ENCODE results near the gene PBX1.

Gene PBX1

DNA sequence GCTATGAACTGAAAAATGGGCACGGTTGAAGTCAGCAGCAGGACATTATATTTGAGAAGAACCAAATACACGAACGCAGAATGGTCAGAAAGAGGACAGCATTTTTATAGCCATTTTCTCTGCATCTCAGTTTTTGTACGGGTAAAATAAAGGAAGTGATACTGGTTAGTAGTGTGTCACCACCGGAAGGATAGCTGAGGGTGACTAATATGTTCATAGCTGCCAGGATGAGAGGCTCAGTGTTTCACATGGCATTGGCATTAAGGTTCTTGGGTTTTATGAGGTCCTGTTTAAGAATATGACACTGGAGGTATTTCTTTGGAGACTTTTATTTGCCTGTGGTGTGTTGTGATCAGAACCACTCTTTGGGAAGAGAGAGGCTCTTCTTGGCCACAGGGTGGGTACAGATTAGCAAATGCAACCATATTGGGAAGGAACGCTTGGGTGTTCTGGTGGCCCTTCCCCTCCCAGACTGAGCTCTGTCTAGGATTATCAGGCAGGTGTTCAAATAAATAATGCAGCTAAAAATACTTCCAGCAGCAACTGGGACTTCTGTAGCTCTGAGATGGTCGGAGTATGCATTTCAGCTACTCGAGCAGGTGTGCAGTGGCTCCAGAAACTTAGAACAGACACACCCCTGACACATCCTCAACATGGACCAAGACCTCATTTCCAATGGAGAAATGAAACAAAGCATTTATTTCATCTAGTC is 158.2 kb downstream of the PBX1 start:
- H3K9me3 ChIP-seq (ENCODE audit: insufficient read depth, low read depth, low read length): no peaks in the 10 kb centered on the region
- no peak overlapping the region for H3K9ac ChIP-seq (ENCODE audit: low read depth, low read length)
- H3K4me1 ChIP-seq (ENCODE audit: insufficient read depth, low read length): peaks cover 16% of the 10 kb centered on the region
- WGBS: 97% methylated on average over 8 of the region's 8 CpGs
- no peak overlapping the region for H3K27ac ChIP-seq (ENCODE audit: low read depth, low read length)
- H3K27me3 ChIP-seq (ENCODE audit: insufficient read depth, low read length): no peaks in the 10 kb centered on the region
- H3K4me3 ChIP-seq (ENCODE audit: low read length): no peak overlapping the region
- no peaks in the 10 kb centered on the region for H3K36me3 ChIP-seq (ENCODE audit: insufficient read depth, low read length)

DNA sequence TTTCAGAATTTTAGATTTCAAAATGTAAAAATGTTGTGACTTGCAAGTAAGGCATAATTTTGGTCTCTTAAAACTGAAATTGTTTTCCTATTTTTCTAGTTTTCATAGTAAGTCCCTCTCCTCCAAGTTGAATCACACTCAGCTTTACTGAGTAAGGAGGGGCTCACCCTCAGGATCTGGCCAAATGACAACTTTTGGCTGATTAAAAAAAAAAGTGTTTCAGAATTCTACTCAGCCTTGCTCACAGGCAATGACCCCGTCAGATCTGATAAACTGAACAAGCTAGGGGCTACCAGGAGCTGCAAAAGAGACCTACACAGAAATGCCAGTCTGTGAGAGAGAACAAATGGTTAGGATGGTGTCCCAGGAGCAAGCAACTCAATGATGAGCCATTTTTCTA is 159.8 kb downstream of the PBX1 start:
- no peak overlapping the region for H3K27ac ChIP-seq (ENCODE audit: low read depth, low read length)
- WGBS: 100% methylated on average over 1 of the region's 1 CpG
- no peak overlapping the region for H3K4me3 ChIP-seq (ENCODE audit: low read length)
- peaks cover 6% of the 10 kb centered on the region for H3K4me1 ChIP-seq (ENCODE audit: insufficient read depth, low read length)
- H3K9me3 ChIP-seq (ENCODE audit: insufficient read depth, low read depth, low read length): no peaks in the 10 kb centered on the region
- no peaks in the 10 kb centered on the region for H3K27me3 ChIP-seq (ENCODE audit: insufficient read depth, low read length)
- no peaks in the 10 kb centered on the region for H3K36me3 ChIP-seq (ENCODE audit: insufficient read depth, low read length)
- H3K9ac ChIP-seq (ENCODE audit: low read depth, low read length): no peak overlapping the region

DNA sequence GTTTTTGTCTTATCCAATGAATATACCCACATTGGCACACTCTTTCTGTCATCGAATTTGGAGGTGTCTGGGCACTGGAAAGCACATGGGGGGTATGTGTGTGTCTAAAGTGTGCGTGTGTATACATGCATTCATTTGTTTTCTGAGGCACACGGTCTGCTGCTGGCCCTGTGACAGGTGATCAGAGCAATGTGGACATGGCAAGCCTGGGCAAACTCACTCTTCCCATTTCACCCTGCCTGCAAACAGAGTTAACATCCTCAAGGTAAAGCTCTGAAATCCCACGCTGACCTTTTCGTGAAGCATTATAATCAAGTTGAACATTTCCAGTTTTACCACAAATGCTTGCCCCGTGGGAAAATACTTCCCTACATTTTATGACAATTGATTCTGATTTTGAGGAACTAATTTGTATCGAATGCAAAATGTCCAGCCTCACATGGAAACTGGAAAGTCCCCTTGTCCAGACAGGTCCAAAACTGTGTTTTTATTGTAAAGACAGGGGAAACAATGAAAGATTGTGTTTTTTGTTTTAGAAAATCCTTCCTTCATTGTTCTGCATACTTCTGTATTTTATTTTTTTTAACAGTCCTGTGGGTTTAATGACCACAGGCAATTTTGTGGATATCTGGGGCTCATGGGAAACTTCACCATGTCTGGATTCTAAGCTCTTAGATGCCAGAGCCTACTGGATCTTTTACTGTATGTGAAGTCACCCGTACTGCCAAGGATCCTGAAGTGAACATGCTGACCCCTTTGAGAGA is 160.9 kb downstream of the PBX1 start:
- WGBS: 92% methylated on average over 8 of the region's 8 CpGs
- Histone ChIP-seq H3K9ac (ENCODE audit: low read depth, low read length) (no peak overlapping the region), H3K36me3 (ENCODE audit: insufficient read depth, low read length) (no peaks in the 10 kb centered on the region), H3K4me3 (ENCODE audit: low read length) (no peak overlapping the region), H3K9me3 (ENCODE audit: insufficient read depth, low read depth, low read length) (no peaks in the 10 kb centered on the region), H3K27ac (ENCODE audit: low read depth, low read length) (no peak overlapping the region), H3K27me3 (ENCODE audit: insufficient read depth, low read length) (no peaks in the 10 kb centered on the region), H3K4me1 (ENCODE audit: insufficient read depth, low read length) (peaks cover 16% of the 10 kb centered on the region)

DNA sequence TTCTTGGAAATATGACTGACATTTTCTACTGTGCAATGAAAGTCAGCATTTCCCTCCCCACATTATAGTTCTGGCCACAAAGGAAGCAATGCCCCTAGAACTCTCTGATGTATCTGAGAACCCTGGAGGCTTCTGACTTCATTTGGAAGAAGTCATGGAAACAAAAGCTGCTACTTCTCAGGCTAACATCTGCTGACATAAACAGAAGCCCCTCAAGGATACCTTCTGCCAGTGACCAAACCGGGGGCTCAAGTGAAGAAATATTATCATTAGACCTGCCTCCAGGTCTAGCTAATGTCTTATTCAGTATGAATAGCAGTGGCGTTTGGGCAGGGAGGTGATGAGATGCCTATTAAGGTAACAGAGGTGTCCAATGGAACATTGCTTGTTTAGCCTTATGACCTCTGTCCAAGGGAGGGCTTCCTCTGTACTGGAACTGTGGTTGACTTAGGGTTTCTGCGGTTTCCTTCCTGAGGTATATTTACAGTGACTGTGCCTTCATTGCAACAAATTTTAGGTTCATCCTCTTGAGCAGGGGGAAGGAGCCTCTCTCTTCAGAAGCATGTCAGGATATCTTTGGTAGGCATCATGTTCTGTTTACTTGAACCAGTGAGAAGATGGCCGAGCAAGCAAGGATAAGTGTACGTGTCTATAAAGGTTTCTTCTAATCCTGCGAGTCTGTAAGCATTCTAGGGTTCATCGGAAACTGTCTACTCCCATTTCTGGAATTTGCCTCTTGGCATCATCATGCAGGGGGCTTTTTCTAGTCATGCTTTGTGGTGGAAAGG is 161.7 kb downstream of the PBX1 start:
- H3K9ac ChIP-seq (ENCODE audit: low read depth, low read length): no peak overlapping the region
- H3K4me3 ChIP-seq (ENCODE audit: low read length): no peak overlapping the region
- H3K27me3 ChIP-seq (ENCODE audit: insufficient read depth, low read length): no peaks in the 10 kb centered on the region
- H3K36me3 ChIP-seq (ENCODE audit: insufficient read depth, low read length): no peaks in the 10 kb centered on the region
- WGBS: 94% methylated on average over 7 of the region's 7 CpGs
- no peak overlapping the region for H3K27ac ChIP-seq (ENCODE audit: low read depth, low read length)
- H3K4me1 ChIP-seq (ENCODE audit: insufficient read depth, low read length): peaks cover 19% of the 10 kb centered on the region
- no peaks in the 10 kb centered on the region for H3K9me3 ChIP-seq (ENCODE audit: insufficient read depth, low read depth, low read length)

DNA sequence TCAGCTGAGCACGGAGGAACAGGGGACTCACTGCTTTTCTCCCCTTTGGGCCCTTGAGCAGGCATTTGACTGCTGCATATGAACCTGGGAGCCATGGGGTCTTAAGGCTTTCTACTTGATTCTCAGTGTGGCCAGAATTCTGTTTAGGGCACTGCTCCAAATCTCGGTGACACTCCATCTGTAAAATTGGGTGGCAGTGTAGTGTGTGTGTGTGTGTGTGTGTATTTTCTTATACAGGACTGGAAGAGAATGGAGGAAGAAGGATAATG is 162.2 kb downstream of the PBX1 start:
- 95% methylated on average over 2 of the region's 2 CpGs for WGBS
- no peaks in the 10 kb centered on the region for H3K36me3 ChIP-seq (ENCODE audit: insufficient read depth, low read length)
- H3K9me3 ChIP-seq (ENCODE audit: insufficient read depth, low read depth, low read length): no peaks in the 10 kb centered on the region
- H3K4me3 ChIP-seq (ENCODE audit: low read length): no peak overlapping the region
- H3K27ac ChIP-seq (ENCODE audit: low read depth, low read length): no peak overlapping the region
- H3K27me3 ChIP-seq (ENCODE audit: insufficient read depth, low read length): no peaks in the 10 kb centered on the region
- peaks cover 19% of the 10 kb centered on the region for H3K4me1 ChIP-seq (ENCODE audit: insufficient read depth, low read length)
- no peak overlapping the region for H3K9ac ChIP-seq (ENCODE audit: low read depth, low read length)

DNA sequence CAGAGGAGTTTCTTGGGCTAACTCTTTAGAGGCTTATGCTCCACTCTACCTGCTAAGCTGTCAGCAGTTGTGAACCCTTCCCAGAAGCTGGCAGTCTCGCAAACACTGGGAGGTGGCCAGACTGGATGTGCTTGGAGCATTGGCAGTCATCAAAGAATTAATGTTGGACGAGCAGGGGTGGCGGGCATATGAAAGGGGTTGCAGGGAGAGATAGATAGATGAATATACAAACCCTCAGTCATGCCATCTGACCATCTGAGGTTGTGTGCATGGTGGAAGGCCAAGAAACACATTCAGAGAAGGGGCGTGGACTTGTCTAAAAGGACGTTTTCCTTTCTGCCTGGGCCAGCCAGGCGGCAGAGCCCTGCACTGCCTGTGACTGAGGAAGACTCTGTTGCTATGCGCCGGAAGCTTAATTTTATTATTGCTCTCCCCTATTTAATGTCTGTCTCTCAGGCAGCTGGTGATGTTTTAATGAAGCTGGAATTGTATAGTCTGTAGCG is 164.4 kb downstream of the PBX1 start:
- WGBS: 95% methylated on average over 9 of the region's 9 CpGs
- Histone ChIP-seq H3K9me3 (ENCODE audit: insufficient read depth, low read depth, low read length) (no peaks in the 10 kb centered on the region), H3K9ac (ENCODE audit: low read depth, low read length) (no peak overlapping the region), H3K27ac (ENCODE audit: low read depth, low read length) (no peak overlapping the region), H3K36me3 (ENCODE audit: insufficient read depth, low read length) (no peaks in the 10 kb centered on the region), H3K4me3 (ENCODE audit: low read length) (no peak overlapping the region), H3K27me3 (ENCODE audit: insufficient read depth, low read length) (no peaks in the 10 kb centered on the region), H3K4me1 (ENCODE audit: insufficient read depth, low read length) (peaks cover 19% of the 10 kb centered on the region)

DNA sequence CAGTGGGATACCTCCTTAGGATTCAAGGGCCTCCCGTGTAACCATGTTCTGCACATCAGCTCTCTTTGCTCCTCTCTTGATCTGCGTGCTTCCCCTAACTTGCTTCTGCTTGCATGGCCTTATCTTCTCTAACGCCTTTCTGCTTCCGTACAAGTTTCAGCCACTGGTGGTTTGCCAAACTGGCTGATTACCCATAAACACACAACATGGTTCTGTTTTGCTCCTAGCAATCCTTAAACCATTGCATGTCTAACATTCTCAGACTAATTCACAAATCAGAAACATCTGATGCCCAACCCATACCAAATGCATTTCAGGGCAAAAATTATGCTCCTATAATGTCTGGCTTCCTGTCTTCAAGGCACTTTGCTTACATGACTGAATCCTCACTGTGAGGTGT is 166.4 kb downstream of the PBX1 start:
- 93% methylated on average over 4 of the region's 4 CpGs for WGBS
- no peaks in the 10 kb centered on the region for H3K9me3 ChIP-seq (ENCODE audit: insufficient read depth, low read depth, low read length)
- H3K27me3 ChIP-seq (ENCODE audit: insufficient read depth, low read length): no peaks in the 10 kb centered on the region
- H3K4me1 ChIP-seq (ENCODE audit: insufficient read depth, low read length): peaks cover 23% of the 10 kb centered on the region
- no peak overlapping the region for H3K27ac ChIP-seq (ENCODE audit: low read depth, low read length)
- H3K4me3 ChIP-seq (ENCODE audit: low read length): no peak overlapping the region
- no peak overlapping the region for H3K9ac ChIP-seq (ENCODE audit: low read depth, low read length)
- no peaks in the 10 kb centered on the region for H3K36me3 ChIP-seq (ENCODE audit: insufficient read depth, low read length)

DNA sequence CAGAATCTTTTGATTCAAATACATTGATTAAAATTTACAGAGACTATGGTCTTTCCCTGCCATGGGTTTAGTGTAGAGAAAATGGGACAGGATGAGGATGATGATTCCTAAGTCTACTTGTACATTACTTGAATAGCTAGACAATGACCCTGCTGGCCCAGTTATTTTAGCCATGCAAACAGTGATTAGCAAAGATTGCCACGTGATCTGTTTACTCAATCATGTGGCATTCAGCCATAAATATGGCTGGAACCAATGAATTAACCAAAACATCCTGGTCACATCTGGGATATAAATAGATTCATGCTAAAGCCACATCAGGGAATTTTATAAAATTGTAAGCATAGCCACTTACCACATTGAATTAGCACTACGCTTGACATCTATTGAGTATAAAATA is 167.3 kb downstream of the PBX1 start:
- Histone ChIP-seq H3K4me3 (ENCODE audit: low read length) (no peak overlapping the region), H3K9me3 (ENCODE audit: insufficient read depth, low read depth, low read length) (no peaks in the 10 kb centered on the region), H3K9ac (ENCODE audit: low read depth, low read length) (no peak overlapping the region), H3K27me3 (ENCODE audit: insufficient read depth, low read length) (no peaks in the 10 kb centered on the region), H3K27ac (ENCODE audit: low read depth, low read length) (no peak overlapping the region), H3K4me1 (ENCODE audit: insufficient read depth, low read length) (peaks cover 30% of the 10 kb centered on the region), H3K36me3 (ENCODE audit: insufficient read depth, low read length) (no peaks in the 10 kb centered on the region)
- WGBS: 94% methylated on average over 1 of the region's 2 CpGs

DNA sequence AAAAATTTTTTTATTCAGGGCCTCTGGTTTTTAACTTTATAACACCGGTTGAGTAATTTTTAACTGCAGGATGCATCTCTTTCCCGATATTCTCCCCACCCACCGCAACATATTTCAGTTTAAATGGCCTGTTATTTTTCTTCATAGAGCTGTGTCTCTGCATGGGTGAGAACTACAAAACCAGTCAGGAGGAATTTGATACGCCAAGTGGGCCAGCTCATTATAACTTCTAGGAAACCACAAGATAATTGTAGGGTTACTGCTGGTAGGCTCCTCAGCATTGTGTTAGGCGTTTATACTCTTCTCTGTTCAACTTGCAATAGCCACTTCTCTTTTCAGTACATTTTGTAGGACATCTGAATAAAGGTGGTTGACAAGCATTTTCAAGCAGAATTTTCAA is 169.7 kb downstream of the PBX1 start:
- peaks cover 39% of the 10 kb centered on the region for H3K4me1 ChIP-seq (ENCODE audit: insufficient read depth, low read length)
- H3K27ac ChIP-seq (ENCODE audit: low read depth, low read length): no peak overlapping the region
- H3K9me3 ChIP-seq (ENCODE audit: insufficient read depth, low read depth, low read length): no peaks in the 10 kb centered on the region
- H3K27me3 ChIP-seq (ENCODE audit: insufficient read depth, low read length): no peaks in the 10 kb centered on the region
- WGBS: 96% methylated on average over 5 of the region's 5 CpGs
- no peak overlapping the region for H3K4me3 ChIP-seq (ENCODE audit: low read length)
- no peaks in the 10 kb centered on the region for H3K36me3 ChIP-seq (ENCODE audit: insufficient read depth, low read length)
- H3K9ac ChIP-seq (ENCODE audit: low read depth, low read length): no peak overlapping the region

DNA sequence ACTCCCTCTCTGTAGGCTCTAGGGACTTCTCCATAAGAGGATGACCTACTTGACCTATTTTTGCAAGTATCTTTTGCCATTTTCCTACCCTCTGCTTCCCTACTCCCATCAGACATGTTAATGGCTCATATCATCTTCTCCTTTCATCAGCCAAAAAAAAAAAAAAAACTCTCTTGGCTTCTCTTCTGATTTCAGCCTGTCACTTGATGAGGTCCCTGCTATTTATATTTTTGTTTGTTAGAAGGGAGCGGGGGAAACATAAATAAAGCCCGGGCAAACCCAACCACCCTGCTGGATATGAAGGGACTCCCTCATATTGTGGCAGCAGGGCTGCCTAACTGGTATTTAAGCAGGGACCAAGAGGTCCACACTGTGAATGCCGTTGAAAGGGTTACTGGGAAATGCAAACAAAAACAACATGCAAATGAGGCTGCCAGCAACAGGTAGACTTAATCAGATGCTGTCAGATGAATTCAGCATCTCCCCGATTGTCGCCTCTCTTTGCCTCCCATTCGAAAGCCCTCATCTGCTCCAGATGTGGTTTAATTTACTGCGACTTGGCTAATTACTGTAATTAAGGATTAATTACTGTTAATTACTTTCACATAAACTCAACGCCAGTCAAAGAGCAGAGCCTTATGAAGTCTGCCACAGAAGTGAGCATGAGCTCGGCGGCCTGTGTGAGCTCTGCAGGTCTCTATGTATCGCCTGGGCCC is 172.3 kb downstream of the PBX1 start:
- no peak overlapping the region for H3K27ac ChIP-seq (ENCODE audit: low read depth, low read length)
- no peaks in the 10 kb centered on the region for H3K36me3 ChIP-seq (ENCODE audit: insufficient read depth, low read length)
- H3K9me3 ChIP-seq (ENCODE audit: insufficient read depth, low read depth, low read length): no peaks in the 10 kb centered on the region
- WGBS: 84% methylated on average over 10 of the region's 11 CpGs
- no peaks in the 10 kb centered on the region for H3K27me3 ChIP-seq (ENCODE audit: insufficient read depth, low read length)
- H3K4me3 ChIP-seq (ENCODE audit: low read length): no peak overlapping the region
- no peak overlapping the region for H3K9ac ChIP-seq (ENCODE audit: low read depth, low read length)
- peaks cover 41% of the 10 kb centered on the region for H3K4me1 ChIP-seq (ENCODE audit: insufficient read depth, low read length)

DNA sequence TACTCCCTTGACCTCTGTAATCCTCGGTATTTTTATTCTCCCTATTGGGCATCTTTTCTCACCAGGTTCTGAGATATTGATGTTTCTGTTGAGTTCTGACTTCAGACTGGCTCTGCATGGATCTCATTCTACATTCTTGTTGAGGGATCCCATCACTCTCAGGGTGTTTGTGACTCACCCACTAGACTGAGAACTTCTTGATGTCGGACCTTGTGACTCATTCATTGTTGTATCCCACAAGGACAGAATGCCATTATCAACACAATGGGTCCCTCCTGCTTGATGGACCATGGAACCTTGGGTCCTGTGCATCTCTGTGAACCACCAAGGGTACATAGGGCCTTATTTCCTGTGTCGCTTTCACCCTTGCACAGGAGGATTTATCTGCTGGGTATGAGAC is 174.1 kb downstream of the PBX1 start:
- H3K27me3 ChIP-seq (ENCODE audit: insufficient read depth, low read length): no peaks in the 10 kb centered on the region
- no peak overlapping the region for H3K9ac ChIP-seq (ENCODE audit: low read depth, low read length)
- H3K4me3 ChIP-seq (ENCODE audit: low read length): no peak overlapping the region
- no peak overlapping the region for H3K27ac ChIP-seq (ENCODE audit: low read depth, low read length)
- no peaks in the 10 kb centered on the region for H3K36me3 ChIP-seq (ENCODE audit: insufficient read depth, low read length)
- peaks cover 41% of the 10 kb centered on the region for H3K4me1 ChIP-seq (ENCODE audit: insufficient read depth, low read length)
- H3K9me3 ChIP-seq (ENCODE audit: insufficient read depth, low read depth, low read length): no peaks in the 10 kb centered on the region
- 85% methylated on average over 3 of the region's 3 CpGs for WGBS
